CD14-positive monocyte (primary cell): ENCODE results near the gene DENND1A. TPM values are rescaled to one million over a fixed set of nuclear protein-coding genes. Genes with fewer than 3 reads are reported as not detected.

Experiments used
- DNase-seq, 3 donors: peaks; one replicate each; pipeline ENCODE4 v3.0.0-alpha.2; 2011 to 2022
- H2AFZ ChIP-seq: 2 replicates; pipeline ENCODE4 v1.6.0; 2012; ENCODE audit warnings: mild to moderate bottlenecking, low read depth, low read length, inconsistent platforms; ENCODE audit not compliant: insufficient read depth, poor library complexity, severe bottlenecking
- H3K27ac ChIP-seq, 2 donors: 1 replicate in 1 of 2; 2 replicates in 1 of 2; pipeline ENCODE4 v1.5.1; 2012 to 2013; ENCODE audit warnings: low read length in 2 of 2, control low read depth in 1 of 2, inconsistent platforms in 1 of 2, low read depth in 1 of 2, mild to moderate bottlenecking in 1 of 2
- H3K27me3 ChIP-seq, 2 donors: one replicate each; pipeline versions ENCODE4 v1.6.0 to v1.6.1; 2011 to 2013; ENCODE audit warnings: low read length in 2 of 2; ENCODE audit not compliant: control insufficient read depth in 2 of 2, insufficient read depth in 2 of 2
- H3K36me3 ChIP-seq, 2 donors: replicated peaks in 1 of 2; 1 replicate in 1 of 2; 2 replicates in 1 of 2; pipeline versions ENCODE4 v1.5.1 to v1.6.1; 2012 to 2013; ENCODE audit warnings: low read length in 2 of 2, control low read depth in 1 of 2, inconsistent platforms in 1 of 2, mild to moderate bottlenecking in 1 of 2; ENCODE audit not compliant: insufficient read depth in 2 of 2, control insufficient read depth in 1 of 2
- H3K4me1 ChIP-seq, 2 donors: 1 replicate in 1 of 2; 2 replicates in 1 of 2; pipeline versions ENCODE4 v1.5.1 to v1.6.1; 2012 to 2013; ENCODE audit warnings: low read length in 2 of 2, control low read depth in 1 of 2, inconsistent platforms in 1 of 2, mild to moderate bottlenecking in 1 of 2, moderate library complexity in 1 of 2; ENCODE audit not compliant: insufficient read depth in 2 of 2, control insufficient read depth in 1 of 2
- H3K4me2 ChIP-seq: replicated peaks from 2 replicates; pipeline ENCODE3; 2012; ENCODE audit warnings: low read length, moderate library complexity, mild to moderate bottlenecking; ENCODE audit not compliant: poor library complexity, severe bottlenecking; ENCODE audit errors: extremely low read depth
- H3K4me3 ChIP-seq, 3 experiments: fragments of 200-600 bp in 1 of 3; sonication (generic) in 1 of 3; replicated peaks in 1 of 3; 1 replicate in 2 of 3; 2 replicates in 1 of 3; pipeline ENCODE4 v1.5.1; 2011 to 2013; ENCODE audit warnings: low read length in 3 of 3, mild to moderate bottlenecking in 3 of 3, control low read depth in 2 of 3, low read depth in 2 of 3, inconsistent platforms in 1 of 3, moderate library complexity in 1 of 3
- H3K79me2 ChIP-seq: 2 replicates; pipeline ENCODE4 v1.6.0; 2012; ENCODE audit warnings: mild to moderate bottlenecking, control low read depth, inconsistent platforms, low read length, moderate library complexity; ENCODE audit not compliant: insufficient read depth
- H3K9ac ChIP-seq: 2 replicates; pipeline ENCODE4 v1.6.0; 2017; ENCODE audit warnings: low read length, mild to moderate bottlenecking; ENCODE audit not compliant: insufficient read depth, poor library complexity, severe bottlenecking
- H3K9me3 ChIP-seq, 2 donors: replicated peaks in 1 of 2; 1 replicate in 1 of 2; 2 replicates in 1 of 2; pipeline versions ENCODE4 v1.5.1 to v1.6.1; 2012 to 2013; ENCODE audit warnings: low read length in 2 of 2, control low read depth in 1 of 2; ENCODE audit not compliant: control insufficient read depth in 1 of 2, insufficient read depth in 1 of 2
- H4K20me1 ChIP-seq: 2 replicates; pipeline ENCODE4 v1.6.0; 2012; ENCODE audit warnings: mild to moderate bottlenecking, low read length, control low read depth, moderate library complexity; ENCODE audit not compliant: insufficient read depth
- H3K27ac Mint-ChIP-seq, 7 donors: one replicate each; pipeline ENCODE4 v1.8.0; 2020; ENCODE audit warnings: mild to moderate bottlenecking in 7 of 7, mixed read lengths in 7 of 7, moderate library complexity in 6 of 7, inconsistent platforms in 2 of 7
- H3K27me3 Mint-ChIP-seq, 3 donors: one replicate each; pipeline ENCODE4 v1.8.0; 2021 to 2022; ENCODE audit warnings: low read depth in 3 of 3, mild to moderate bottlenecking in 3 of 3, mixed read lengths in 3 of 3, moderate library complexity in 3 of 3, inconsistent platforms in 1 of 3
- H3K36me3 Mint-ChIP-seq, 2 donors: one replicate each; pipeline ENCODE4 v1.8.0; 2020; ENCODE audit warnings: mixed read lengths in 2 of 2, inconsistent platforms in 1 of 2, mild to moderate bottlenecking in 1 of 2
- H3K4me1 Mint-ChIP-seq: one replicate; pipeline ENCODE4 v1.8.0; 2020; ENCODE audit warnings: mild to moderate bottlenecking, mixed read lengths
- H3K4me3 Mint-ChIP-seq, 2 donors: one replicate each; pipeline ENCODE4 v1.8.0; 2020; ENCODE audit warnings: mild to moderate bottlenecking in 2 of 2, mixed read lengths in 2 of 2, moderate library complexity in 1 of 2
- H3K9me3 Mint-ChIP-seq, 7 donors: one replicate each; pipeline ENCODE4 v1.8.0; 2020 to 2022; ENCODE audit warnings: mixed read lengths in 7 of 7, mild to moderate bottlenecking in 6 of 7, moderate library complexity in 6 of 7, inconsistent platforms in 2 of 7
- WGBS: methylation state at CpG from one replicate; pipeline ENCODE4 v1.1.5; 2013; ENCODE audit warnings: missing lambda C conversion rate; ENCODE audit not compliant: insufficient coverage; 5-methylcytosine and 5-hydroxymethylcytosine counted together
- intact Hi-C, 2 donors: fragments of 100-400 bp; cut with micrococcal nuclease; formaldehyde crosslinking; loops; one replicate each; pipeline versions ENCODE4 v1.15.0 to v1.15.1; 2023
- polyA plus RNA-seq, 3 donors: library from polyadenylated mRNA; depleted of rRNA in 1 of 3; unstranded in 2 of 3; stranded (reverse) in 1 of 3; fragments of 300-500 nt in 2 of 3; fragments of >200 nt in 1 of 3; fragmentation: Illumina TruSeq in 2 of 3; gene quantifications; 1 replicate in 2 of 3; 2 replicates in 1 of 3; pipeline ENCODE4 v1.2.3, GENCODE V29; 2012 to 2021
- TF ChIP-seq, protein P1 (sequence below): fragments of 200-600 bp; IDR thresholded peaks from one replicate; pipeline ENCODE4 v1.8.0; 2022; ENCODE audit warnings: antibody characterized with exemption, mild to moderate bottlenecking

The DENND1A gene
- polyA plus RNA-seq, 3 donors: 24.8 to 73.0 (median 29.4) TPM

DNA sequence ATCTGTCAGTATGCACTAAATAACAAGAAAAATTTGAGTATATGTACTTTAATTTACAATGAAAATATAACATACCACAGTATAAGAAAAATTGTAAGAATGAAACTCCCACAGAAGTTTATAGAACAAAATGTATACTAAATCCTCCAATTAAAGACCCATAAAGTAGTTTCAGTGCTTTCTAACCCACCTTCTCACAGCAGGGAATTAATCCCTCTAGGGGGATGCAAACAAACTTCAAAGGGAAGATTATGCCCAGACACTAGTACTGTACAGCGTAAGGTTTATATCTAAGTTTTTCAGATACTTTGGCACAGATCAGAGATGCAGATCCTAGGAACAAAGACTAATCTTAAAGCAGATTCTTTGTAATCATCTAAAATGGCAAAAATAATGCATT, 57.2 kb downstream of the DENND1A start:
- no peaks in the 10 kb centered on the region for H3K9me3 ChIP-seq
- DNase-seq: no peak
- peaks cover 19 to 25% of the 10 kb centered on the region in 2 donors for H3K4me1 ChIP-seq
- H3K4me3 ChIP-seq: no peak overlapping the region
- no peak overlapping the region for H2AFZ ChIP-seq
- Mint-ChIP-seq H3K4me1 (peaks cover 43% of the 10 kb centered on the region), H3K36me3 (peaks cover 29 to 42% of the 10 kb centered on the region in 2 donors), H3K27ac (no peak overlapping the region), H3K9me3 (peaks cover 0 to 2% (median 0%) of the 10 kb centered on the region in 7 donors), H3K4me3 (no peak overlapping the region), H3K27me3 (no peaks in the 10 kb centered on the region)
- H3K36me3 ChIP-seq: peaks cover 18 to 33% of the 10 kb centered on the region in 2 donors
- TF ChIP-seq, protein P1, sequence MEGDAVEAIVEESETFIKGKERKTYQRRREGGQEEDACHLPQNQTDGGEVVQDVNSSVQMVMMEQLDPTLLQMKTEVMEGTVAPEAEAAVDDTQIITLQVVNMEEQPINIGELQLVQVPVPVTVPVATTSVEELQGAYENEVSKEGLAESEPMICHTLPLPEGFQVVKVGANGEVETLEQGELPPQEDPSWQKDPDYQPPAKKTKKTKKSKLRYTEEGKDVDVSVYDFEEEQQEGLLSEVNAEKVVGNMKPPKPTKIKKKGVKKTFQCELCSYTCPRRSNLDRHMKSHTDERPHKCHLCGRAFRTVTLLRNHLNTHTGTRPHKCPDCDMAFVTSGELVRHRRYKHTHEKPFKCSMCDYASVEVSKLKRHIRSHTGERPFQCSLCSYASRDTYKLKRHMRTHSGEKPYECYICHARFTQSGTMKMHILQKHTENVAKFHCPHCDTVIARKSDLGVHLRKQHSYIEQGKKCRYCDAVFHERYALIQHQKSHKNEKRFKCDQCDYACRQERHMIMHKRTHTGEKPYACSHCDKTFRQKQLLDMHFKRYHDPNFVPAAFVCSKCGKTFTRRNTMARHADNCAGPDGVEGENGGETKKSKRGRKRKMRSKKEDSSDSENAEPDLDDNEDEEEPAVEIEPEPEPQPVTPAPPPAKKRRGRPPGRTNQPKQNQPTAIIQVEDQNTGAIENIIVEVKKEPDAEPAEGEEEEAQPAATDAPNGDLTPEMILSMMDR: no peak
- H3K4me2 ChIP-seq: no peak overlapping the region
- H3K27ac ChIP-seq: no peak overlapping the region
- H3K27me3 ChIP-seq: no peaks in the 10 kb centered on the region
- no peak overlapping the region for H3K9ac ChIP-seq
- no CpG with 5 or more reads among the region's 1 CpG for WGBS
- H3K79me2 ChIP-seq: peaks cover 96% of the 10 kb centered on the region
- H4K20me1 ChIP-seq: peaks cover 54% of the 10 kb centered on the region
- intact Hi-C loops: no loop called here

DNA sequence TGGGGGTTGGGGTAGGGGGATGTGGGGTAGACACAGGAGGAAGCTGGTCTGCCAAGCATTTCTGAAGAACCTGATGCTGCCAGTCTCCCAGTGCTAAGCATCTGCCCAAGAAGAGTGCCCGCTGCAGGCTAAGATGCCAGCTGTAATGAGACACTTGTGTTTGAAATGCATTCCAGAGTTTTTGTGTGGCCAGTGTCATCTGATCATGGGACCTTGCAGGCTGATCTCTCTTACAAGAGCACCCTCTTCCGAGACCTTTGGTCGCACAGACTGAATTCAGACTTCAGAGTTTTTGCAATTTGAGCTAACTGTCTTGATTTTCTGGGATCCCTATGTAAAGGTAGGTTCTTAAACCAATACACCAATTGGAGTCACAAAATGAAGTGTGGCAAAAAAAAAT, 58.1 kb downstream of the DENND1A start:
- H3K27me3 ChIP-seq: no peaks in the 10 kb centered on the region
- Mint-ChIP-seq H3K27ac (peak overlapping the region in 2 of 7 donors; percentile 23 to 54), H3K36me3 (peaks cover 28 to 35% of the 10 kb centered on the region in 2 donors), H3K4me3 (no peak overlapping the region), H3K9me3 (peaks cover 0 to 2% (median 0%) of the 10 kb centered on the region in 7 donors), H3K27me3 (peaks cover 0 to 2% (median 0%) of the 10 kb centered on the region in 3 donors), H3K4me1 (peaks cover 49% of the 10 kb centered on the region)
- no peak overlapping the region for H3K4me2 ChIP-seq
- H3K36me3 ChIP-seq: peaks cover 12 to 24% of the 10 kb centered on the region in 2 donors
- H3K9ac ChIP-seq: no peak overlapping the region
- no peak overlapping the region for H3K27ac ChIP-seq
- DNase-seq: no peak
- no peak overlapping the region for H3K4me3 ChIP-seq
- no peaks in the 10 kb centered on the region for H3K9me3 ChIP-seq
- WGBS: 100% methylated on average over 1 of the region's 3 CpGs
- H2AFZ ChIP-seq: no peak overlapping the region
- peaks cover 91% of the 10 kb centered on the region for H3K79me2 ChIP-seq
- TF ChIP-seq, protein P1: no peak
- intact Hi-C loops: no loop called here
- peaks cover 49% of the 10 kb centered on the region for H4K20me1 ChIP-seq
- peaks cover 26 to 34% of the 10 kb centered on the region in 2 donors for H3K4me1 ChIP-seq
